ENCODE results near the gene DICER1.

GRCh38 chr14:95091581-95091980 is 65.7 kb downstream of the DICER1 start:
- TF ChIP-seq, protein P1, sequence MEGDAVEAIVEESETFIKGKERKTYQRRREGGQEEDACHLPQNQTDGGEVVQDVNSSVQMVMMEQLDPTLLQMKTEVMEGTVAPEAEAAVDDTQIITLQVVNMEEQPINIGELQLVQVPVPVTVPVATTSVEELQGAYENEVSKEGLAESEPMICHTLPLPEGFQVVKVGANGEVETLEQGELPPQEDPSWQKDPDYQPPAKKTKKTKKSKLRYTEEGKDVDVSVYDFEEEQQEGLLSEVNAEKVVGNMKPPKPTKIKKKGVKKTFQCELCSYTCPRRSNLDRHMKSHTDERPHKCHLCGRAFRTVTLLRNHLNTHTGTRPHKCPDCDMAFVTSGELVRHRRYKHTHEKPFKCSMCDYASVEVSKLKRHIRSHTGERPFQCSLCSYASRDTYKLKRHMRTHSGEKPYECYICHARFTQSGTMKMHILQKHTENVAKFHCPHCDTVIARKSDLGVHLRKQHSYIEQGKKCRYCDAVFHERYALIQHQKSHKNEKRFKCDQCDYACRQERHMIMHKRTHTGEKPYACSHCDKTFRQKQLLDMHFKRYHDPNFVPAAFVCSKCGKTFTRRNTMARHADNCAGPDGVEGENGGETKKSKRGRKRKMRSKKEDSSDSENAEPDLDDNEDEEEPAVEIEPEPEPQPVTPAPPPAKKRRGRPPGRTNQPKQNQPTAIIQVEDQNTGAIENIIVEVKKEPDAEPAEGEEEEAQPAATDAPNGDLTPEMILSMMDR (IDR thresholded peaks at IDR 0.05), result no peak
- no peak for TF ChIP-seq POLR2A (IDR thresholded peaks at IDR 0.05)

Data from Peyer's patch (tissue), 4 donors.